ENCODE data around the gene IL10RB. TPM values are rescaled to one million over a fixed set of nuclear protein-coding genes. Genes with fewer than 3 reads are reported as not detected.

IL10RB gene
- total and polyA plus RNA-seq, 2 of the 8 experiments (the other 6 are each of a cell fraction or from before 2014, with no cell fraction given): 2.7 to 3.2 TPM

DNA sequence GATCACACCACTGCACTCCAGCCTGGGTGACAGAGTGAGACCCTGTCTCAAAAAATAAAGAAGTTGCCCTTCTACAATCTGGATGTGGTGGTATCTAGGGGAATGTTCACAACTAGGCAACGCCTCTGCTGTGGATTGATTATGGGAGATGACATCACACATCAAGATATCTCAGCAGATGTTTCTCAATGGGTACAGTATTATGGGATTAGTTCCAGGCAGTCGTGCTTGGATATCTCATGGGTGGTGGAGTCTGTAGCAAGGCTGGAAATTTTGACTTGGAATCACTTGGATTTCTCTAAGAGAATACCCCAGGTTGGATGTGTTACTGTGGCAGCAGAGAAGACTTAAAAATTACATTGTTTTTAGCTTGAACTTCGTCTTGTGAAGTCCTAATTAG is 28.7 kb upstream of the IL10RB start:
- Histone ChIP-seq H3K9ac (replicated peaks in 1 of 4; ENCODE audit: extremely low read depth in 1 of 4, low read depth in 3 of 4, low read length in 3 of 4) (no peak overlapping the region), H4K8ac (ENCODE audit: extremely low read depth, insufficient read depth, low read length) (no peak overlapping the region), H2AFZ (ENCODE audit: low read length) (no peak overlapping the region), H2AK5ac (ENCODE audit: low read depth, low read length) (no peak overlapping the region), H3K27ac (ENCODE audit: low read depth, low read length) (no peak overlapping the region), H3K36me3 (ENCODE audit: control insufficient read depth in 2 of 4, insufficient read depth in 4 of 4, low read length in 3 of 4) (peaks cover 2 to 19% (median 5%) of the 10 kb centered on the region in 4 experiments; a peak in 5 of 8 replicates), H3K56ac (replicated peaks; ENCODE audit: insufficient read length, low read depth, low read length) (no peak overlapping the region), H3K79me2 (ENCODE audit: control insufficient read depth in 1 of 2, insufficient read depth in 2 of 2, low read length in 2 of 2) (peaks cover 0 to 23% of the 10 kb centered on the region in 2 experiments; a peak in 1 of 4 replicates), H2BK12ac (ENCODE audit: low read depth, low read length) (no peak overlapping the region), H3K4me3 (ENCODE audit: extremely low read depth in 1 of 4, insufficient read depth in 2 of 4, low read depth in 3 of 4, low read length in 4 of 4) (no peak overlapping the region), H4K5ac (ENCODE audit: insufficient read length, low read depth, low read length) (no peak overlapping the region), H3K27me3 (replicated peaks in 1 of 4; ENCODE audit: control insufficient read depth in 3 of 4, extremely low read depth in 1 of 4, insufficient read depth in 3 of 4, low read length in 3 of 4) (no peaks in the 10 kb centered on the region), H3K14ac (ENCODE audit: insufficient read length) (no peak overlapping the region), H2BK20ac (ENCODE audit: low read length) (no peak overlapping the region), H2BK5ac (ENCODE audit: low read depth, low read length) (no peak overlapping the region), H2BK15ac (ENCODE audit: low read length) (no peak overlapping the region), H3K9me3 (ENCODE audit: insufficient read depth in 2 of 2, low read depth in 1 of 2, low read length in 1 of 2) (peaks cover 29 to 31% of the 10 kb centered on the region in 2 experiments), H3K79me1 (ENCODE audit: low read depth, low read length) (peaks cover 3% of the 10 kb centered on the region), H4K91ac (replicated peaks; ENCODE audit: insufficient read length, low read length) (no peak overlapping the region), H3K4me1 (replicated peaks in 1 of 4; ENCODE audit: control insufficient read depth in 3 of 4, insufficient read depth in 4 of 4, low read length in 3 of 4) (peaks cover 0 to 3% (median 0%) of the 10 kb centered on the region in 4 experiments; a peak in 2 of 7 replicates), H3K23me2 (ENCODE audit: low read depth, low read length) (no peaks in the 10 kb centered on the region), H2BK120ac (replicated peaks; ENCODE audit: low read depth, low read length) (no peak overlapping the region), H3K4me2 (ENCODE audit: insufficient read depth in 1 of 2, low read depth in 2 of 2, low read length in 2 of 2) (no peak overlapping the region), H4K20me1 (replicated peaks in 1 of 2; ENCODE audit: control insufficient read depth in 1 of 2, insufficient read depth in 2 of 2, low read length in 2 of 2) (no peaks in the 10 kb centered on the region), H3K18ac (ENCODE audit: extremely low read depth, low read length) (no peak overlapping the region), H3K4ac (replicated peaks; ENCODE audit: insufficient read length, low read depth, low read length) (no peak overlapping the region), H3K23ac (ENCODE audit: insufficient read length) (no peak overlapping the region)
- DNase-seq (ENCODE audit: low read depth in 1 of 2, low spot score in 2 of 2) (no peak), FAIRE-seq (no peak)
- ChIA-PET CTCF (ENCODE audit: partially characterized antibody) (no interaction called here), POLR2A (ENCODE audit: partially characterized antibody) (interaction anchor here (1.4 kb wide), 1 partner anchor 8 kb away, joined by 5 read pairs; the partner anchor contains the start of gene IFNAR2)
- TF ChIP-seq CBX8 (IDR thresholded peaks at IDR 0.05; ENCODE audit: borderline replicate concordance, low read depth, low read length) (no peak), KDM4A (IDR thresholded peaks at IDR 0.05; ENCODE audit: low read depth, low read length, severe bottlenecking) (no peak), SIX5 (IDR thresholded peaks at IDR 0.05; ENCODE audit: low read depth, low read length) (no peak), POLR2AphosphoS5 (IDR thresholded peaks at IDR 0.05; ENCODE audit: low read depth, low read length) (no peak), ZNF274 (IDR thresholded peaks at IDR 0.05; ENCODE audit: borderline replicate concordance, extremely low read depth, low read length) (no peak)
- 92% methylated on average over 3 of the region's 3 CpGs; no CpG with 5 or more reads in 1 of the 2 experiments for WGBS, 2 experiments (ENCODE audit: extremely low coverage in 1 of 2, insufficient coverage in 1 of 2, insufficient read length in 1 of 2, insufficient replicate concordance in 2 of 2, low coverage in 1 of 2, low lambda C conversion rate in 2 of 2, missing lambda C conversion rate in 1 of 2)

Measured in H1 (cell line).